H9 (cell line): Measurements from ENCODE around the gene BCAS3. TPM values are rescaled to one million over a fixed set of nuclear protein-coding genes. Genes with fewer than 3 reads are reported as not detected.

Source experiments
- DNase-seq: peaks from one replicate; pipeline ENCODE4 v3.0.0-alpha.2; 2017
- H2AFZ ChIP-seq: one replicate; pipeline ENCODE4 v1.6.1; 2013; ENCODE audit warnings: mild to moderate bottlenecking, low read length, control low read depth, moderate library complexity
- H2AK5ac ChIP-seq: 2 replicates; pipeline ENCODE4 v1.6.1; 2013; ENCODE audit warnings: low read length, control low read depth, mixed read lengths; ENCODE audit not compliant: insufficient read length
- H2BK120ac ChIP-seq: one replicate; pipeline ENCODE4 v1.6.1; 2013; ENCODE audit warnings: low read depth, mild to moderate bottlenecking, low read length, control low read depth, inconsistent platforms; ENCODE audit not compliant: poor library complexity, severe bottlenecking
- H2BK12ac ChIP-seq: 2 replicates; pipeline ENCODE4 v1.6.1; 2013; ENCODE audit warnings: low read length, control low read depth, mixed read lengths, low read depth; ENCODE audit not compliant: insufficient read length
- H2BK15ac ChIP-seq: 2 replicates; pipeline ENCODE4 v1.6.1; 2013; ENCODE audit warnings: low read depth, low read length, control low read depth
- H2BK20ac ChIP-seq: one replicate; pipeline ENCODE4 v1.6.1; 2013; ENCODE audit warnings: low read depth, mild to moderate bottlenecking, low read length, control low read depth, inconsistent platforms; ENCODE audit not compliant: poor library complexity, severe bottlenecking
- H2BK5ac ChIP-seq: 2 replicates; pipeline ENCODE4 v1.6.1; 2013; ENCODE audit warnings: low read length, control low read depth, mixed read lengths; ENCODE audit not compliant: insufficient read length
- H3K14ac ChIP-seq: 2 replicates; pipeline ENCODE4 v1.6.1; 2013; ENCODE audit warnings: low read length, control low read depth; ENCODE audit not compliant: insufficient read depth
- H3K18ac ChIP-seq: 2 replicates; pipeline ENCODE4 v1.6.1; 2013; ENCODE audit warnings: low read depth, mild to moderate bottlenecking, mixed read lengths, low read length, control low read depth; ENCODE audit not compliant: insufficient read length
- H3K23ac ChIP-seq: 2 replicates; pipeline ENCODE4 v1.6.1; 2013; ENCODE audit warnings: low read length, control low read depth, mixed read lengths, low read depth; ENCODE audit not compliant: insufficient read length
- H3K23me2 ChIP-seq: 2 replicates; pipeline ENCODE4 v1.6.1; 2013; ENCODE audit warnings: low read depth, mild to moderate bottlenecking, mixed read lengths, low read length, control low read depth; ENCODE audit not compliant: insufficient read length, poor library complexity, severe bottlenecking
- H3K27ac ChIP-seq: 2 replicates; pipeline ENCODE4 v1.5.1; 2013; ENCODE audit warnings: low read length, control low read depth, mixed read lengths, low read depth; ENCODE audit not compliant: insufficient read length
- H3K27me3 ChIP-seq: 2 replicates; pipeline ENCODE4 v1.6.1; 2013; ENCODE audit warnings: low read length, control low read depth, inconsistent platforms; ENCODE audit not compliant: insufficient read depth
- H3K4ac ChIP-seq: 2 replicates; pipeline ENCODE4 v1.6.1; 2013; ENCODE audit warnings: low read depth, mild to moderate bottlenecking, control low read depth, inconsistent platforms, low read length, moderate library complexity
- H3K4me1 ChIP-seq: 2 replicates; pipeline ENCODE4 v1.6.1; 2013; ENCODE audit warnings: low read length, control low read depth, inconsistent platforms; ENCODE audit not compliant: insufficient read depth
- H3K4me2 ChIP-seq: 2 replicates; pipeline ENCODE4 v1.6.1; 2013; ENCODE audit warnings: low read length, control low read depth, mixed read lengths; ENCODE audit not compliant: insufficient read length, insufficient read depth
- H3K56ac ChIP-seq: 2 replicates; pipeline ENCODE4 v1.6.1; 2013; ENCODE audit warnings: low read depth, mild to moderate bottlenecking, mixed read lengths, low read length, control low read depth; ENCODE audit not compliant: insufficient read length
- H3K79me1 ChIP-seq: 2 replicates; pipeline ENCODE4 v1.6.1; 2013; ENCODE audit warnings: low read depth, mild to moderate bottlenecking, moderate library complexity, low read length, control low read depth, inconsistent platforms; ENCODE audit not compliant: insufficient read depth, poor library complexity, severe bottlenecking
- H3K79me2 ChIP-seq: 2 replicates; pipeline ENCODE4 v1.6.1; 2013; ENCODE audit warnings: low read length, control low read depth, inconsistent platforms; ENCODE audit not compliant: insufficient read depth
- H3K9ac ChIP-seq: 2 replicates; pipeline ENCODE4 v1.6.1; 2013; ENCODE audit warnings: low read length, control low read depth, mixed read lengths; ENCODE audit not compliant: insufficient read length; ENCODE audit errors: extremely low read depth
- H3K9me3 ChIP-seq: one replicate; pipeline ENCODE4 v1.6.1; 2013; ENCODE audit warnings: low read depth, low read length, inconsistent platforms; ENCODE audit not compliant: control insufficient read depth
- H3T11ph ChIP-seq: one replicate; pipeline ENCODE4 v1.6.1; 2013; ENCODE audit warnings: mild to moderate bottlenecking, low read length, control low read depth, inconsistent platforms
- H4K20me1 ChIP-seq: one replicate; pipeline ENCODE4 v1.6.1; 2013; ENCODE audit not compliant: control insufficient read depth, insufficient read length, insufficient read depth
- H4K5ac ChIP-seq: 2 replicates; pipeline ENCODE4 v1.6.1; 2013; ENCODE audit warnings: low read depth, mild to moderate bottlenecking, mixed read lengths, low read length, control low read depth; ENCODE audit not compliant: insufficient read length
- H4K8ac ChIP-seq: replicated peaks from 2 replicates; pipeline ENCODE4 v1.6.1; 2013; ENCODE audit warnings: low read length, control low read depth, mixed read lengths, low read depth; ENCODE audit not compliant: insufficient read length
- H4K91ac ChIP-seq: 2 replicates; pipeline ENCODE4 v1.6.1; 2013; ENCODE audit warnings: low read depth, mild to moderate bottlenecking, moderate library complexity, mixed read lengths, low read length, control low read depth; ENCODE audit not compliant: insufficient read length
- H3K27ac Mint-ChIP-seq, 3 experiments: 2 replicates in 2 of 3; 3 replicates in 1 of 3; pipeline ENCODE4 v1.8.0; 2020 to 2021; ENCODE audit warnings: mixed read lengths in 3 of 3, mild to moderate bottlenecking in 1 of 3, moderate library complexity in 1 of 3
- H3K27me3 Mint-ChIP-seq: 2 replicates; pipeline ENCODE4 v1.8.0; 2021; ENCODE audit warnings: low read depth, mild to moderate bottlenecking, moderate library complexity, mixed read lengths
- H3K36me3 Mint-ChIP-seq, 3 experiments: 2 replicates in 2 of 3; 3 replicates in 1 of 3; pipeline ENCODE4 v1.8.0; 2020 to 2021; ENCODE audit warnings: low read depth in 3 of 3, mixed read lengths in 3 of 3; ENCODE audit not compliant: insufficient read depth in 1 of 3
- H3K4me1 Mint-ChIP-seq, 2 experiments: 2 replicates each; pipeline ENCODE4 v1.8.0; 2020; ENCODE audit warnings: mixed read lengths in 2 of 2
- H3K4me3 Mint-ChIP-seq, 2 experiments: 2 replicates in 1 of 2; 3 replicates in 1 of 2; pipeline ENCODE4 v1.8.0; 2020 to 2021; ENCODE audit warnings: mild to moderate bottlenecking in 2 of 2, mixed read lengths in 2 of 2, moderate library complexity in 1 of 2
- H3K9me3 Mint-ChIP-seq, 2 experiments: 2 replicates in 1 of 2; 3 replicates in 1 of 2; pipeline ENCODE4 v1.8.0; 2020; ENCODE audit warnings: mild to moderate bottlenecking in 2 of 2, mixed read lengths in 2 of 2, moderate library complexity in 1 of 2
- WGBS: extraction: QIAGEN DNeasy Blood & Tissue Kit; methylation state at CpG from one replicate; pipeline ENCODE4 v1.1.7; 2013; ENCODE audit warnings: missing lambda C conversion rate, low lambda C conversion rate, mixed read lengths; ENCODE audit not compliant: insufficient read length; ENCODE audit errors: extremely low coverage; 5-methylcytosine and 5-hydroxymethylcytosine counted together
- total RNA-seq: library from RNA; stranded (reverse); gene quantifications from 2 replicates; pipeline ENCODE4 v1.2.1, GENCODE V29; 2021
- TF ChIP-seq, protein P1 (sequence below): fragments of 200-600 bp; sonication (generic); conservative IDR thresholded peaks from 3 replicates; pipeline ENCODE4 v1.8.0; 2021; ENCODE audit warnings: antibody characterized with exemption, mild to moderate bottlenecking

The BCAS3 gene
- total RNA-seq, 1 experiment from 2014 or later: 22.4 TPM

DNA sequence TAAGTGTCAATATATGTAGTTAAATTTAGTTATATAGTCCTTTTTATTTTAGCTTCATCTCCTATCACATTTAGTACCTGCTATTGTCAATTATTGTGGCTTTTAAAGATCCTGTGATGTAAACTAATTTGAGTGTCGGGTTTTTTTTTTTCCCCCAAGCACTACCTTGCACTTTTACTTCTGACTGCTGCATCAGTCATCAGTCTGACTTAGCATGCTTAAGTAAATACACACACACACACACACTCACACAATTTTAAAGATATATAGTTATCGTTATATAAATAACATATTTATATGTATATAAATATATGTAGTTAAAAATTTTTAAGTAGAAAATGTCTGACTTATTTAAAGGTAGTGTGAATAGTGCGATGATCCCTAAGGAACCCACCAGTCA lies 127.2 kb downstream of the BCAS3 start:
- Histone ChIP-seq H2BK15ac (no peak overlapping the region), H4K5ac (no peak overlapping the region), H3K9me3 (no peaks in the 10 kb centered on the region), H3K14ac (no peak overlapping the region), H2BK20ac (no peak overlapping the region), H4K91ac (no peak overlapping the region), H3K27me3 (no peaks in the 10 kb centered on the region), H2AFZ (no peak overlapping the region), H2BK120ac (no peak overlapping the region), H4K20me1 (no peaks in the 10 kb centered on the region), H3K79me1 (no peaks in the 10 kb centered on the region), H3K27ac (no peak overlapping the region), H4K8ac (no peak overlapping the region), H3K4me2 (no peak overlapping the region), H3K9ac (no peak overlapping the region), H3K79me2 (no peaks in the 10 kb centered on the region), H2AK5ac (no peak overlapping the region), H3K4ac (no peak overlapping the region), H3K4me1 (no peaks in the 10 kb centered on the region), H3K56ac (no peak overlapping the region), H3K23me2 (no peaks in the 10 kb centered on the region), H3T11ph (no peak overlapping the region), H2BK5ac (no peak overlapping the region), H3K23ac (no peak overlapping the region), H2BK12ac (no peak overlapping the region), H3K18ac (no peak overlapping the region)
- no peaks in the 10 kb centered on the region for H3K27me3 Mint-ChIP-seq
- H3K4me1 Mint-ChIP-seq: peaks cover 7 to 9% of the 10 kb centered on the region in 2 experiments
- H3K36me3 Mint-ChIP-seq: no peaks in the 10 kb centered on the region
- no peak for DNase-seq
- H3K9me3 Mint-ChIP-seq: no peaks in the 10 kb centered on the region
- WGBS: no CpG with 5 or more reads among the region's 3 CpGs
- TF ChIP-seq, protein P1, sequence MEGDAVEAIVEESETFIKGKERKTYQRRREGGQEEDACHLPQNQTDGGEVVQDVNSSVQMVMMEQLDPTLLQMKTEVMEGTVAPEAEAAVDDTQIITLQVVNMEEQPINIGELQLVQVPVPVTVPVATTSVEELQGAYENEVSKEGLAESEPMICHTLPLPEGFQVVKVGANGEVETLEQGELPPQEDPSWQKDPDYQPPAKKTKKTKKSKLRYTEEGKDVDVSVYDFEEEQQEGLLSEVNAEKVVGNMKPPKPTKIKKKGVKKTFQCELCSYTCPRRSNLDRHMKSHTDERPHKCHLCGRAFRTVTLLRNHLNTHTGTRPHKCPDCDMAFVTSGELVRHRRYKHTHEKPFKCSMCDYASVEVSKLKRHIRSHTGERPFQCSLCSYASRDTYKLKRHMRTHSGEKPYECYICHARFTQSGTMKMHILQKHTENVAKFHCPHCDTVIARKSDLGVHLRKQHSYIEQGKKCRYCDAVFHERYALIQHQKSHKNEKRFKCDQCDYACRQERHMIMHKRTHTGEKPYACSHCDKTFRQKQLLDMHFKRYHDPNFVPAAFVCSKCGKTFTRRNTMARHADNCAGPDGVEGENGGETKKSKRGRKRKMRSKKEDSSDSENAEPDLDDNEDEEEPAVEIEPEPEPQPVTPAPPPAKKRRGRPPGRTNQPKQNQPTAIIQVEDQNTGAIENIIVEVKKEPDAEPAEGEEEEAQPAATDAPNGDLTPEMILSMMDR: no peak
- H3K4me3 Mint-ChIP-seq: no peak overlapping the region
- no peak overlapping the region for H3K27ac Mint-ChIP-seq
